NT2/D1 (cell line): ENCODE data around the gene ASAP3.

Source experiments
- SUZ12 ChIP-seq: IDR thresholded peaks from 2 replicates; pipeline ENCODE4 v1.6.1; 2011; ENCODE audit not compliant: insufficient read length, insufficient read depth; ENCODE audit errors: extremely low read depth
- YY1 ChIP-seq: IDR thresholded peaks from 2 replicates; pipeline ENCODE4 v1.6.1; 2011; ENCODE audit not compliant: insufficient read length, insufficient read depth
- ZNF274 ChIP-seq: IDR thresholded peaks from 2 replicates; pipeline ENCODE4 v1.6.1; 2011; ENCODE audit warnings: mild to moderate bottlenecking, low read depth, low read length

DNA sequence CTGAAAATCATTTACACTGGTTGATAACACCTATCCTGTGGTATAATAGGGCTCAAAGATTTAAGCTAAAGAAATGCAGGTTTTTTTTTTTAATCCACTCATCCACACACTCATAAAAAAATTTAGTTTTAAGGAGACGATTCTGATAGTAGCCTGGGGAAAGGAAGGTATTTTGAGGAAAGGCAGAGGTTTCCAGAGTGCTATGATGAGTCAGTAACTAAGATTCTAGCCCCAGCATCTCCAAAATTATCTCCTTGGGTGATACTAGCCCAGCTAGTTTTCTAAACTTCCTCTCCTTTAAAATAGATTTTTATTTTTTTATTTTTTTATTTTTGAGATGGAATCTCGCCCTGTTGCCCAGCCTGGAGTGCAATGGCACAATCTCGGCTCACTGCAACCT, 20.7 kb downstream of the ASAP3 start:
- TF ChIP-seq ZNF274 (no peak), SUZ12 (no peak), YY1 (no peak)
